Heart left ventricle (tissue), 13 donors: ENCODE results near the gene SFR1.

Experiments
- CTCF ChIP-seq, 12 donors: fragments of 200-600 bp; sonication (generic) in 4 of 12; IDR thresholded peaks; one replicate each; pipeline versions ENCODE4 v1.5.0 to v1.8.0; 2018 to 2022; ENCODE audit warnings: antibody characterized with exemption in 12 of 12, mild to moderate bottlenecking in 5 of 12
- POLR2A ChIP-seq, 2 donors: fragments of 450-650 bp; IDR thresholded peaks; one replicate each; pipeline ENCODE4 v1.6.1; 2017; ENCODE audit warnings: antibody characterized with exemption in 2 of 2, mild to moderate bottlenecking in 2 of 2, moderate library complexity in 2 of 2
- donor health status: ischemic (EF 13 %, LVEDD 7.1; RV severe dilation, severe dysfunction).
- donor health status: DM: no; HTN: yes; CAD: no.
- donor health status: DM: no; HTN: no; CAD: no.
- donor health status: ischemic (EF 25% LVEDD 6.9; RV normal size, moderate dysfunction).
- donor health status: ischemic (EF 25% LVEDD 5.7; RV mildly dilated, moderate dysfunction).
- donor health status: ischemic (EF 35%, LVEDD 5.7; RV mildly dilated, moderate dysfunction).
- donor health status: nonischemic (EF 11% LVEDD 7.7; RV severe dilation, severe dysfunction).
- donor health status: DM: yes; HTN: yes; CAD: no.
- donor health status: PGD.
- donor health status: ischemic (EF 29% LVEDD 5.4; RV normal size, mild dysfunction).
- donor health status: nonischemic (EF 23%, LVEDD 6.1; RV moderate dilation, normal function).

GRCh38 chr10:104119996-104120395, 2.0 kb upstream of the SFR1 start:
- TF ChIP-seq CTCF (IDR thresholded peaks at IDR 0.05) (no peak), POLR2A (IDR thresholded peaks at IDR 0.05) (no peak)
